Kidney (tissue), 14 donors: Measurements from ENCODE around the gene CD244. TPM values are rescaled to one million over a fixed set of nuclear protein-coding genes. Genes with fewer than 3 reads are reported as not detected.

Experiments used
- DNase-seq, 5 donors: peaks; one replicate each; pipeline ENCODE4 v3.0.0-alpha.2; 2013 to 2020
- FAIRE-seq: peaks from 2 replicates; lab custom pipeline; 2012; peaks lifted over from hg19 to GRCh38; lab: Jason Lieb, UNC
- H3K27ac ChIP-seq, 2 donors: one replicate each; pipeline ENCODE4 v1.7.0; 2013; ENCODE audit warnings: low read depth in 2 of 2, low read length in 2 of 2, inconsistent platforms in 1 of 2
- H3K27me3 ChIP-seq: one replicate; pipeline ENCODE4 v1.7.1; 2013; ENCODE audit warnings: low read length, inconsistent platforms; ENCODE audit not compliant: control insufficient read depth, insufficient read depth
- H3K36me3 ChIP-seq, 3 donors: one replicate each; pipeline versions ENCODE4 v1.7.0 to v1.7.1; 2013; ENCODE audit warnings: low read length in 3 of 3, control low read depth in 1 of 3, inconsistent platforms in 1 of 3; ENCODE audit not compliant: insufficient read depth in 3 of 3, control insufficient read depth in 2 of 3
- H3K4me1 ChIP-seq, 3 donors: one replicate each; pipeline versions ENCODE4 v1.7.0 to v1.7.1; 2013; ENCODE audit warnings: low read length in 3 of 3, inconsistent platforms in 1 of 3, low read depth in 1 of 3; ENCODE audit not compliant: control insufficient read depth in 2 of 3, insufficient read depth in 2 of 3
- H3K4me3 ChIP-seq, 3 donors: one replicate each; pipeline versions ENCODE4 v1.7.0 to v1.8.1; 2013; ENCODE audit warnings: low read length in 3 of 3, control low read depth in 1 of 3, inconsistent platforms in 1 of 3
- H3K9ac ChIP-seq, 3 donors: one replicate each; pipeline versions ENCODE4 v1.7.0 to v1.7.1; 2013; ENCODE audit warnings: low read length in 3 of 3, control low read depth in 1 of 3, inconsistent platforms in 1 of 3
- H3K9me3 ChIP-seq, 3 donors: one replicate each; pipeline versions ENCODE4 v1.7.0 to v1.7.1; 2013; ENCODE audit warnings: low read length in 3 of 3, control low read depth in 1 of 3, inconsistent platforms in 1 of 3; ENCODE audit not compliant: control insufficient read depth in 2 of 3, insufficient read depth in 1 of 3
- intact Hi-C: fragments of 100-400 bp; cut with DNase I; formaldehyde crosslinking; loops from one replicate; pipeline ENCODE4 v1.11.1; 2022
- polyA plus RNA-seq: library from polyadenylated mRNA; stranded (reverse); fragments of 350-450 nt; fragmentation: Illumina TruSeq; extraction: RNeasy Lipid Tissue Mini Kit (QIAGEN cat#74804); gene quantifications from one replicate; pipeline ENCODE4 v1.2.3, GENCODE V29; 2014; ENCODE audit warnings: low read depth, low replicate concordance; ENCODE audit not compliant: insufficient read depth
- total RNA-seq: library from RNA; stranded (reverse); fragmentation: NEBNext Ultra II Directional; extraction: Animal tissue kit (Norgen Biotek cat#: 25700); gene quantifications from one replicate; pipeline ENCODE4 v1.2.1, GENCODE V29; 2021
- TF ChIP-seq, protein P1 (sequence below): IDR thresholded peaks from 3 replicates; pipeline ENCODE4 v1.5.1; 2012; ENCODE audit warnings: mild to moderate bottlenecking, moderate library complexity, borderline replicate concordance; ENCODE audit not compliant: insufficient read depth; ENCODE audit errors: extremely low read depth
- donor health status: control.
- donor health status: control.
- donor health status: control.
- donor health status: control.
- donor health status: control.
- donor health status: DM: yes; HTN: yes; CAD: no.
- donor health status: Normal renal cell carcinoma (clear cell type).

The CD244 gene
- total and polyA plus RNA-seq, 2 donors from 2014 or later: 0.15 to 1.8 TPM

DNA sequence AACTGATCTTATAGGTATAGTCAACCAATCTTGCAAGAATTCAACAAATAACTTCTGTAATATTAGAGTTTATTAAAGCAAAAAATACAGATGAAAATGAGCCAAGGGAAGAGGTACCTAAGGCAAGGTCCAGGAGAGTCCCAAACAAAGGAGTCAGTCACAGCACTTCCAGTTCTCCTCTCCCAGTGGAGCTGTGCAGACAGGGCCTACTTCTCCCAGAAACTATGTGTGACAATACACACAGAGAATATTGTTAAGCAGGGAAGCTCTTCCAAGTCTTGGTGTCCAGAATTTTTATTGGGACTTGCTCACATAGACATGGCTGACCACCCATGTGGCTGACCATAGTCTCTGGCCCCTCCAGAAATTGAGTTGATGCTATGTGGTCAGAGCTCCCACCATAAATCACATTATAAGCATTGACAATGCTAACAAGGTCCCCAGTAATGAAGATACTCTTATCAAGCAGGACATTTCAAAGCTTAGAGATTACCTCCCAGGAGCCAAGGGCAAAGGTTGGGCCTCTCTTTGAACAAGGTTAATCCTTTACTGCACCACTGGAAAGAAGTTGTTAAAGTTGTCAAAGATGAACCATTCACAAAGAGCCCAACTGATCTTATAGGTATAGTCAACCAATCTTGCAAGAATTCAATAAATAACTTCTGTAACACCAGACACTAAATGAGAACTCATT is 3.5 kb upstream of the CD244 start:
- intact Hi-C loops: no loop called here
- TF ChIP-seq, protein P1, sequence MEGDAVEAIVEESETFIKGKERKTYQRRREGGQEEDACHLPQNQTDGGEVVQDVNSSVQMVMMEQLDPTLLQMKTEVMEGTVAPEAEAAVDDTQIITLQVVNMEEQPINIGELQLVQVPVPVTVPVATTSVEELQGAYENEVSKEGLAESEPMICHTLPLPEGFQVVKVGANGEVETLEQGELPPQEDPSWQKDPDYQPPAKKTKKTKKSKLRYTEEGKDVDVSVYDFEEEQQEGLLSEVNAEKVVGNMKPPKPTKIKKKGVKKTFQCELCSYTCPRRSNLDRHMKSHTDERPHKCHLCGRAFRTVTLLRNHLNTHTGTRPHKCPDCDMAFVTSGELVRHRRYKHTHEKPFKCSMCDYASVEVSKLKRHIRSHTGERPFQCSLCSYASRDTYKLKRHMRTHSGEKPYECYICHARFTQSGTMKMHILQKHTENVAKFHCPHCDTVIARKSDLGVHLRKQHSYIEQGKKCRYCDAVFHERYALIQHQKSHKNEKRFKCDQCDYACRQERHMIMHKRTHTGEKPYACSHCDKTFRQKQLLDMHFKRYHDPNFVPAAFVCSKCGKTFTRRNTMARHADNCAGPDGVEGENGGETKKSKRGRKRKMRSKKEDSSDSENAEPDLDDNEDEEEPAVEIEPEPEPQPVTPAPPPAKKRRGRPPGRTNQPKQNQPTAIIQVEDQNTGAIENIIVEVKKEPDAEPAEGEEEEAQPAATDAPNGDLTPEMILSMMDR: no peak
- no peak overlapping the region for H3K4me3 ChIP-seq
- H3K9ac ChIP-seq: no peak overlapping the region
- H3K36me3 ChIP-seq: no peaks in the 10 kb centered on the region
- no peak overlapping the region for H3K27ac ChIP-seq
- DNase-seq: no peak
- H3K27me3 ChIP-seq: no peaks in the 10 kb centered on the region
- no peaks in the 10 kb centered on the region for H3K4me1 ChIP-seq
- no peaks in the 10 kb centered on the region for H3K9me3 ChIP-seq
- FAIRE-seq: no peak

DNA sequence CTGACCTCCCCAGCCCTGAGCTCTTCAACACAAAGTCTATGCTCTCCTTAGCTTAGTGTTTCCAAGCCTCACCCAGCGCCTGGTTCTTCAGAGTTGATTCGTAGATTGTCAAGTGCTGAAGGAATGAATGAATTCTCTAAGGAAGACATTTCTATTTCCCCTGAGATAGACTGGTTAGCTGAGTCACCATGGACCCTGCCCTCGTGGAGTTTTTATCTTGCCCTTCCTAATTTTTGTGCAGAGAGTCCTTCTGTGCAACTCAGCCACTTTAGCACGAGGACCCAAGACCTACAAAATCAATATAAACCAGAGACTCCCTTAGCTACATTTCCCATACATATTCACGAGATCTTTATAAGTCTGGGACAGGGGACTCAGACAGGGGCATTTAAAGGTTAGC is 2.6 kb upstream of the CD244 start:
- Histone ChIP-seq H3K27me3 (no peaks in the 10 kb centered on the region), H3K4me3 (no peak overlapping the region), H3K4me1 (no peaks in the 10 kb centered on the region), H3K9me3 (no peaks in the 10 kb centered on the region), H3K36me3 (no peaks in the 10 kb centered on the region), H3K9ac (no peak overlapping the region), H3K27ac (no peak overlapping the region)
- no peak for FAIRE-seq
- intact Hi-C loops: no loop called here
- no peak for DNase-seq
- TF ChIP-seq, protein P1: no peak

DNA sequence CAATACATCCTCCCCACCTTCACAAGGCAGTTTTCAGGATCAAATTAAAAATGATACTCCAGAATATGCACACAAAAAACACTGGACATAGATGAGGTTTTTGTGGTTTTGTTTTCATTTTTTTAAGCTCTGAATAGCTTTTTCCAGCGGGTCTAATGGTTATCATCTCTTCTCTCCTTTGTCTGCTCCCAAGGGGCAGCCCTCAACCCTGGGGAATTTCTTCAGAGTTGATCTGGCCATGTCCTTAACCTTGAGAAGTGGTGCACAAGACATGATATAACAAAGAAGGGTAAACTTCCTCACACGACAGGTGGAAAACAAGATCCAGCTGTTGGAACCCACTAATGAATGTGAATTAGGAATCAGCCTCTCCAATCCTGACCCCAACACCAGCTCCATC is 1.5 kb upstream of the CD244 start:
- no peak overlapping the region for H3K9ac ChIP-seq
- intact Hi-C loops: no loop called here

More for the DNA sequence above, 1.5 kb upstream of the CD244 start:
- H3K36me3 ChIP-seq: no peaks in the 10 kb centered on the region
- no peak for DNase-seq
- H3K4me3 ChIP-seq: no peak overlapping the region
- no peaks in the 10 kb centered on the region for H3K27me3 ChIP-seq
- H3K4me1 ChIP-seq: no peaks in the 10 kb centered on the region
- no peak for FAIRE-seq
- H3K9me3 ChIP-seq: no peaks in the 10 kb centered on the region
- TF ChIP-seq, protein P1: no peak
- no peak overlapping the region for H3K27ac ChIP-seq
